Gastroesophageal sphincter (tissue), 3 donors: Measurements from ENCODE around the gene PTPRN2.

Experiments used
- EP300 ChIP-seq: sonication (generic); formaldehyde crosslinking; IDR thresholded peaks from one replicate; pipeline ENCODE4 v1.6.1; 2017; ENCODE audit warnings: antibody characterized with exemption, mild to moderate bottlenecking
- POLR2AphosphoS5 ChIP-seq: sonication (generic); formaldehyde crosslinking; IDR thresholded peaks from one replicate; pipeline ENCODE4 v1.6.1; 2017; ENCODE audit warnings: antibody characterized with exemption
- TF ChIP-seq, protein P1 (sequence below), 4 experiments: fragments of 200-600 bp in 2 of 4; fragments of 450-650 bp in 2 of 4; sonication (generic) in 1 of 4; IDR thresholded peaks; one replicate each; pipeline ENCODE4 v1.5.1; 2017 to 2019; ENCODE audit warnings: antibody characterized with exemption in 4 of 4, mild to moderate bottlenecking in 2 of 4, moderate library complexity in 2 of 4

DNA sequence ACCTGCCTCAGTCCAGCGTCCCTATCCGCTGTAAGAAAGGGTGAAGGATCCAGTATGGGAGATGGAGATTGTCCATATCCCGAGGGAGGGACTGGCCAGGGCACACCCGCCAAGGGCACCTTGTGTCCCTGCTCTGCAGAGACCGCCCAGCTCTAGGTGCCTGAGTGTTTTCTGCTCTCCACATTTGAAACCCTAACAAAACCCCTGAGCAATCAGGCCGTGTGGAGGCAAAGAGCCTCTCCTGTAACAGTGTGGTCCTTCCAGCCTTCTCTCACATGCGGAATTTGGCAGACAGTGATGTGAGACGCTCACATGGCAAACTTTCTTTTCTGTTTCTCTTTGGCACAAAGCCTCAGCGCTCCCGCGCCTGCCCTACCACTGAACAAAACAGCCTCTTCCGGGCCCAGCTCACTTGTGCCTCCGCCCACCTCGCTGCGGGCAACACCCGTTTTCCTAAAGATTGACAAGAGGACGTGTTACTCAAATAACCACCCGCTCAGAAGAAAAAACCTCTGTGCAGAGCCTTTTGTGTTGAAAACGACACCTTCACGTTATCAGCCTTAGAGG lies 736.0 kb downstream of the PTPRN2 start:
- TF ChIP-seq EP300 (no peak), POLR2AphosphoS5 (no peak)
- TF ChIP-seq, protein P1, sequence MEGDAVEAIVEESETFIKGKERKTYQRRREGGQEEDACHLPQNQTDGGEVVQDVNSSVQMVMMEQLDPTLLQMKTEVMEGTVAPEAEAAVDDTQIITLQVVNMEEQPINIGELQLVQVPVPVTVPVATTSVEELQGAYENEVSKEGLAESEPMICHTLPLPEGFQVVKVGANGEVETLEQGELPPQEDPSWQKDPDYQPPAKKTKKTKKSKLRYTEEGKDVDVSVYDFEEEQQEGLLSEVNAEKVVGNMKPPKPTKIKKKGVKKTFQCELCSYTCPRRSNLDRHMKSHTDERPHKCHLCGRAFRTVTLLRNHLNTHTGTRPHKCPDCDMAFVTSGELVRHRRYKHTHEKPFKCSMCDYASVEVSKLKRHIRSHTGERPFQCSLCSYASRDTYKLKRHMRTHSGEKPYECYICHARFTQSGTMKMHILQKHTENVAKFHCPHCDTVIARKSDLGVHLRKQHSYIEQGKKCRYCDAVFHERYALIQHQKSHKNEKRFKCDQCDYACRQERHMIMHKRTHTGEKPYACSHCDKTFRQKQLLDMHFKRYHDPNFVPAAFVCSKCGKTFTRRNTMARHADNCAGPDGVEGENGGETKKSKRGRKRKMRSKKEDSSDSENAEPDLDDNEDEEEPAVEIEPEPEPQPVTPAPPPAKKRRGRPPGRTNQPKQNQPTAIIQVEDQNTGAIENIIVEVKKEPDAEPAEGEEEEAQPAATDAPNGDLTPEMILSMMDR (IDR thresholded peaks at IDR 0.05) = no peak
